GM12801 (cell line): ENCODE measurements around the gene BCAT1.

Experiments
- TF ChIP-seq, protein P1 (sequence below): IDR thresholded peaks from one replicate; pipeline ENCODE4 v1.5.1; 2011; ENCODE audit warnings: control low read depth; ENCODE audit not compliant: insufficient read length; ENCODE audit errors: extremely low read depth

Gene BCAT1

DNA sequence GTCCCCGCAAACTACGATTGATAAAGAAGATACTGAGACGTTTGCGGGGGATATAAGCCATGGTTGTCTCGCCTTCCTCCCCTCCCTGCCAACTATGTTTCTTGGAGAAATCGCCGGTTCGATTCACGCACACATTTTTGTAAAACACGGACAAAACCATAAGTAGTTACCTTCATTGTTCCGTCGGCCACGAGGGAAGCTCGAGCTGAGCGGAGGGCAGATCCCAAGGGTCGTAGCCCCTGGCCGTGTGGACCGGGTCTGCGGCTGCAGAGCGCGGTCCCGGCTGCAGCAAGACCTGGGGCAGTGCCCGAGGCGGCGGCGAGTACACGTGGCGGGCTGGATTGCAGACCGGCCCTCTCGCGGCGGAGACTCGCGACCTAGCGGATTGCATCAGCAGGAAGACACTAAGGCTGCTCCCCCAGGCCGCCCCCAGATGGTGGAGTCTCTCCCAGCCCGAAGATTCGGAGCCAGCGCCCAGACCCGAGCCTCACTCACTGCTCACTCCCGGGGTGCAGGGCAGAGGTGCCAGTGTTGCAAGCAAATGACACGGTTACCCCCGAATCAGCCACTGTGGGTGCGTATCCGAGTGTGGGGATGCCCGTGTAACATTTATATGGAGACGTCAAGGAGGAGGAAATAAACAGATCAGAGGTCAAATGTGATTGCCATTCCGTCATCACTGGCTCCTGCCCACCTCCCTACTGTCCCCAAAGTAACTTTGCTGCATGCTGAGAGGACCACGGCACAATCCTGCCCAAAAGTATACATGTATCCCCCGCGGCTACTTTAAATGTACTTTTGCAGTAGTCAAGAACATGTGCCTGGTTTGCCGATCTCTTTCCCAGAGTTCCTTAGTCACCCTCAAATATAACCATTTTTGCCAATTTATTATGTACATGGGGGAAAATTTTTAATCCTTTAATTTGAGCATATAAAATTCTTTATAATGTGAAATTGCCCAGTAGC lies at the start of gene BCAT1:
TSS of gene BCAT1 (minus strand) at position 345 of the 966 bp plus-strand sequence. CDS start at position 176, 169 bp downstream.
- TF ChIP-seq, protein P1, sequence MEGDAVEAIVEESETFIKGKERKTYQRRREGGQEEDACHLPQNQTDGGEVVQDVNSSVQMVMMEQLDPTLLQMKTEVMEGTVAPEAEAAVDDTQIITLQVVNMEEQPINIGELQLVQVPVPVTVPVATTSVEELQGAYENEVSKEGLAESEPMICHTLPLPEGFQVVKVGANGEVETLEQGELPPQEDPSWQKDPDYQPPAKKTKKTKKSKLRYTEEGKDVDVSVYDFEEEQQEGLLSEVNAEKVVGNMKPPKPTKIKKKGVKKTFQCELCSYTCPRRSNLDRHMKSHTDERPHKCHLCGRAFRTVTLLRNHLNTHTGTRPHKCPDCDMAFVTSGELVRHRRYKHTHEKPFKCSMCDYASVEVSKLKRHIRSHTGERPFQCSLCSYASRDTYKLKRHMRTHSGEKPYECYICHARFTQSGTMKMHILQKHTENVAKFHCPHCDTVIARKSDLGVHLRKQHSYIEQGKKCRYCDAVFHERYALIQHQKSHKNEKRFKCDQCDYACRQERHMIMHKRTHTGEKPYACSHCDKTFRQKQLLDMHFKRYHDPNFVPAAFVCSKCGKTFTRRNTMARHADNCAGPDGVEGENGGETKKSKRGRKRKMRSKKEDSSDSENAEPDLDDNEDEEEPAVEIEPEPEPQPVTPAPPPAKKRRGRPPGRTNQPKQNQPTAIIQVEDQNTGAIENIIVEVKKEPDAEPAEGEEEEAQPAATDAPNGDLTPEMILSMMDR: no peak

DNA sequence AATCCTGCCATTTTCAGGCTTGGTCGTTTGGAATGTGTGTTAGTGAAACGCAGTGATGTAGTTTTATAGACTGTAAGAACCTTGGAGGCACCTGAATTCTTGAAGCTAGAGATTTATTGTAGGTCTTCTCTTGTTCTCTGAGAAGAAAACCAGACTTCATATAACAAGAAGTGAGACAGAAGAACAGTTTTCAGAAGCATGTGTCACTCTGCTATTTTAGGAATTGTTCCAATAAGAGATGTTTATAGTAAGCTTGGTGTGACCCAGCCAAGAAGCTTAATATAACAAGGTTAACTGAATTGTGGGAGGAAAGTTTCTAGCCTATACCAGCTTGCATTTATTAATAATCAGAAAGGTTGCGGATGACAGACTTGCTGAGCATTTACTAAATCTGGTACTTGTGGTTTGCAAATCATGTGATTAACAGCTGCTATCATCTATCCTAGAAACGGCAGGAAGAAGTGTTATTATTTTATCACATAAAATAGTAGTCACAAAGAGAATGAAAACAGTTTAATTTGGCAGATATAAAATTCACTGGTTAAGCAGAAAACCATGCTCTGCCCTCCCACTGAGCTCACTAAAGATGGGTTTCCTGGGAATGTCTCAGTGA lies 49.2 kb upstream of the BCAT1 start:
- TF ChIP-seq, protein P1: no peak

DNA sequence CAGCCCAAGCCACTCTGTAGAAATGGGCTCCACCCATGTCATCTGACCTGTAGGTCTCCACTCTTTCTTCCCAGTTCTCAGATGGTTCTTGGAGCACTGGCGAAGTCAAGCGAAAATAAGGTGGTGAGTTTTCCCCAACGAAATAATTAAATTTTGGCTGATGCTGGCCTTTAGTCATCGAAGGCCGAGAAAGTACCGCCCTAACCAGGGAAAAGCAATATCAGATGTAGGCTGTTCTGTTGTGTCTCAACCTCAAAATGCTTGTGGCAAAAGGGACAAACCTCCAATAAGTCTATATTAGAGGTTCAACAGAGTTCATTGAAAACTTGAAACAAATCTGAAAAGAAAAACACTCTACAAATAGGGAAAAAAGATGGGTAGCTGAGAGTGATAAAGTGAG lies 48.6 kb upstream of the BCAT1 start:
- TF ChIP-seq, protein P1: no peak

DNA sequence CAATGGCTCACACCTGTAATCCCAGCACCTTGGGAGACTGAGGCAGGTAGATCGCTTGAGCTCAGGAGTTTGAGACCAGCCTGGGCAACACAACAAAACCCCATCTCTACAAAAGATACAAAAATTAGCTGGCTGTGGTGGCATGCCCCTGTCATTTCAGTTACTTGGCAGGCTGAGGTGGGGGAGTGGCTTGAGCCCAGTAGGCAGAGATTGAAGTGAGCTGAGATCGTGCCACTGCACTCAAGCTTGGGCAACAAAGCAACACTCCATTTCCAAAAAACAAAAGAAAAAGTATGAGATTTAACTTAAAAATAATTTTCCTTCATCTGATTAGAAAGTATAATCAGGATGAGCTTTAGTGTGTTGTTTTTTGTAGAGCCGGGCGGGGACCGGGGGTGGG lies 47.9 kb upstream of the BCAT1 start:
- TF ChIP-seq, protein P1: no peak

DNA sequence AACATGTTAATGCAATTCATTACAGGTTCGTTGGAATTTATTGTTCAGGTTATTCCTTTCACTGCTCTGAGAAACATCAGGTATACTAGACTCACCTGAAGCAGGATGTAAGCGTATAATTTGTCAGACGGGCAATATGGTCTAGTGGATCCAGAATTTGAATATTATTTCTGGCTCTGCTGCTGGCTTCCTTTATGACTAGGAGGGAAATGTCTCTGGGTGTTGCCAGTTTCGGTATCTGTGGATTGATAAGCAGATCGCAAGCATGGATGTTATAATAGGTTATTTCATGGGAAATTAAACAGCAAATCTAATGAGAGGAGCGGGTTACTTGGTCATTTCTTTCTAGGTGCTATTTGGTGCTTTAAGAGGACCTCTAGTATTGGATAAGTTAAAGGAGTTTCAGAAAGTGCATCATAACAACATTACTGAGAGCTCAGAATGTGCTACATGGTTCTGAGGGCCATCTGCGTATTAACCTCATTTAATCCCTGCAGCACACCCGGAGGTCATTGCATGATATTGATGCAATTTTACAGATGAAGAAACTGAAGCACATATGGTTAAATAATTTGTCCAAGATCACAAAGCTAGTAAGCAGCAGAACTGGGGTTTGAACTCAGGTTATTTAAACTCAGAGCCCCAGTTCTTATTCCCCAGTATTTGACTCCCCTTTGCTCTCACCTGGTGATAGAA lies 47.3 kb upstream of the BCAT1 start:
- TF ChIP-seq, protein P1: no peak

- TF ChIP-seq, protein P1: no peak
Observed at GRCh38 chr12:24993793-24994192, 44.9 kb upstream of the BCAT1 start.
